Measurements from ENCODE around the gene SEMA5A.

DNA sequence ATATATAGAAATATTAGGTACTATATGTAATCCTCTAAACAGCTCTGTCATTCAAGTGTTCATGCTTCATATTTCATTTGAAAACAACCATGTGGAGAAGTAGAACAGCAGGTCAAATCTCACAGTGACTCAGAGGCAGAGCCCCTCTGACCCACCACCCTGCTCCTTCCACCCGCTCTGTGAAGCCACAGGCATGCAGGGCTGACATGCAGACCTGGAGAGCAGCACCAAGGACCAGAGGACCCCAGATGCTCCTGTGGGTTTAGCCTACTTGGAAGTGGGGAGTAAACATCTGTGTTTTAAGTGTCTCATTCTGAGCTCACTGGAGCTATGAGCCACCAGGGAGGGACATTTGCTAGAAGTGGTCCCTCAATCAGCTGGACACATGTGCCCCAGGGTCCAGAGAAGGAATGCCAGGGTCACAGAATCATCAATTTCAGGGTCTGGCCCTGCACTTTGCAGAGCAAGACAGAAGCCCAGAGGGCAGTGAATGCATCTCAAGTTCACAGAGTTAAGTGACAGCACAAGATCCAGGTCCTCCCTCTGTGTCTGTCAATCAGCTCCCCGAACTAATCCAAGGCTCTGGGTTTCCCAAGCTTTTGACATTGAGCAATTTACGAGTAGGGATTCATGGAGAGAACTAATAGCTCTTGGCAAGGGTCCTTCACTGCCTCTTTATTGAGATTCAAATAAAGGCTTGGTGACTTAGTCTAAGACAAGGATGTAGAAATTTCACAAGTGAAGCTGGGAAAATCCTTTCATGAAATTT, 441.1 kb downstream of the SEMA5A start:
- TF ChIP-seq, protein P1, sequence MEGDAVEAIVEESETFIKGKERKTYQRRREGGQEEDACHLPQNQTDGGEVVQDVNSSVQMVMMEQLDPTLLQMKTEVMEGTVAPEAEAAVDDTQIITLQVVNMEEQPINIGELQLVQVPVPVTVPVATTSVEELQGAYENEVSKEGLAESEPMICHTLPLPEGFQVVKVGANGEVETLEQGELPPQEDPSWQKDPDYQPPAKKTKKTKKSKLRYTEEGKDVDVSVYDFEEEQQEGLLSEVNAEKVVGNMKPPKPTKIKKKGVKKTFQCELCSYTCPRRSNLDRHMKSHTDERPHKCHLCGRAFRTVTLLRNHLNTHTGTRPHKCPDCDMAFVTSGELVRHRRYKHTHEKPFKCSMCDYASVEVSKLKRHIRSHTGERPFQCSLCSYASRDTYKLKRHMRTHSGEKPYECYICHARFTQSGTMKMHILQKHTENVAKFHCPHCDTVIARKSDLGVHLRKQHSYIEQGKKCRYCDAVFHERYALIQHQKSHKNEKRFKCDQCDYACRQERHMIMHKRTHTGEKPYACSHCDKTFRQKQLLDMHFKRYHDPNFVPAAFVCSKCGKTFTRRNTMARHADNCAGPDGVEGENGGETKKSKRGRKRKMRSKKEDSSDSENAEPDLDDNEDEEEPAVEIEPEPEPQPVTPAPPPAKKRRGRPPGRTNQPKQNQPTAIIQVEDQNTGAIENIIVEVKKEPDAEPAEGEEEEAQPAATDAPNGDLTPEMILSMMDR (IDR thresholded peaks at IDR 0.05): no peak
- TF ChIP-seq POLR2A (IDR thresholded peaks at IDR 0.05): no peak
- TF ChIP-seq POLR2AphosphoS5 (IDR thresholded peaks at IDR 0.05; ENCODE audit: insufficient read depth in 1 of 2, low read depth in 1 of 2): no peak
